ENCODE data around the gene CDC16. TPM values are rescaled to one million over a fixed set of nuclear protein-coding genes. Genes with fewer than 3 reads are reported as not detected.

CDC16 gene
- total and polyA plus RNA-seq, 2 of the 13 experiments (the other 11 are each of a cell fraction or from before 2014, with no cell fraction given), result 24.2 to 60.9 TPM

DNA sequence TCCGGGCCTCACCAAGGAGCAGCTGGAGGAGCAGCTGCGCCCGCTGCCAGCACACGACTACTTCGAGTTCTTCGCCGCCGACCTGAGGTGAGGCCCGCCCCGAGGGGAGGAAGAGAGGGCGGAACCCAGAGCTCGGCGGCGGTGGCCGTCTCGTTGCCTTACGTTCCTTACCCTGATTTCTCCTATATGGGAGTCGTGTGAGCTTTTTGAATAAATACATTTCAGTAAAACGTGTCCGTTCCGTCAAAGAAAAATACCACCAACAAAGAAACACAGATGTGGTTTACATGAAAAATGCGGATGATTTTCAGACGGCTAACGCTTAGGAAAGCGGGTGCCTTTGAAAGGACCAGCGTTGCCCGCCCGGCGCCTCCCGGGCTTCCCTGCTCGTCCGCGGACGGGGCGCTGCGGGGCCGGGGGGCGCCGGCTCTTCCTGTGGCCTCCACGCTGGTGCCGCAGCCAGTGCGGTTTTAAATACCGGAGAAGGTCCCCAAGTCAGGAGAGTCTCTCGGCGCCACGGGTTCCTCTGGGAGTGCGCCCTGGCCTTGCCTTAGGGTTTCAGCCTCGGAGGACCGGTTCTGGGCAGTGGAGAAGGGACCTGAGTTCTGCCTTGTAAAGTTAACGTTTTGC is 47.5 kb downstream of the CDC16 start (continued):
- TF ChIP-seq, protein P1, sequence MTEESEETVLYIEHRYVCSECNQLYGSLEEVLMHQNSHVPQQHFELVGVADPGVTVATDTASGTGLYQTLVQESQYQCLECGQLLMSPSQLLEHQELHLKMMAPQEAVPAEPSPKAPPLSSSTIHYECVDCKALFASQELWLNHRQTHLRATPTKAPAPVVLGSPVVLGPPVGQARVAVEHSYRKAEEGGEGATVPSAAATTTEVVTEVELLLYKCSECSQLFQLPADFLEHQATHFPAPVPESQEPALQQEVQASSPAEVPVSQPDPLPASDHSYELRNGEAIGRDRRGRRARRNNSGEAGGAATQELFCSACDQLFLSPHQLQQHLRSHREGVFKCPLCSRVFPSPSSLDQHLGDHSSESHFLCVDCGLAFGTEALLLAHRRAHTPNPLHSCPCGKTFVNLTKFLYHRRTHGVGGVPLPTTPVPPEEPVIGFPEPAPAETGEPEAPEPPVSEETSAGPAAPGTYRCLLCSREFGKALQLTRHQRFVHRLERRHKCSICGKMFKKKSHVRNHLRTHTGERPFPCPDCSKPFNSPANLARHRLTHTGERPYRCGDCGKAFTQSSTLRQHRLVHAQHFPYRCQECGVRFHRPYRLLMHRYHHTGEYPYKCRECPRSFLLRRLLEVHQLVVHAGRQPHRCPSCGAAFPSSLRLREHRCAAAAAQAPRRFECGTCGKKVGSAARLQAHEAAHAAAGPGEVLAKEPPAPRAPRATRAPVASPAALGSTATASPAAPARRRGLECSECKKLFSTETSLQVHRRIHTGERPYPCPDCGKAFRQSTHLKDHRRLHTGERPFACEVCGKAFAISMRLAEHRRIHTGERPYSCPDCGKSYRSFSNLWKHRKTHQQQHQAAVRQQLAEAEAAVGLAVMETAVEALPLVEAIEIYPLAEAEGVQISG (CRISPR knock-in tag; IDR thresholded peaks at IDR 0.05), result peak; percentile 7; the same call in 1 of the 2 replicates
- TF ChIP-seq HDAC1 (CRISPR knock-in tag; IDR thresholded peaks at IDR 0.05), result peak; percentile 17; the same call in 1 of the 2 replicates
- TF ChIP-seq, protein P2, sequence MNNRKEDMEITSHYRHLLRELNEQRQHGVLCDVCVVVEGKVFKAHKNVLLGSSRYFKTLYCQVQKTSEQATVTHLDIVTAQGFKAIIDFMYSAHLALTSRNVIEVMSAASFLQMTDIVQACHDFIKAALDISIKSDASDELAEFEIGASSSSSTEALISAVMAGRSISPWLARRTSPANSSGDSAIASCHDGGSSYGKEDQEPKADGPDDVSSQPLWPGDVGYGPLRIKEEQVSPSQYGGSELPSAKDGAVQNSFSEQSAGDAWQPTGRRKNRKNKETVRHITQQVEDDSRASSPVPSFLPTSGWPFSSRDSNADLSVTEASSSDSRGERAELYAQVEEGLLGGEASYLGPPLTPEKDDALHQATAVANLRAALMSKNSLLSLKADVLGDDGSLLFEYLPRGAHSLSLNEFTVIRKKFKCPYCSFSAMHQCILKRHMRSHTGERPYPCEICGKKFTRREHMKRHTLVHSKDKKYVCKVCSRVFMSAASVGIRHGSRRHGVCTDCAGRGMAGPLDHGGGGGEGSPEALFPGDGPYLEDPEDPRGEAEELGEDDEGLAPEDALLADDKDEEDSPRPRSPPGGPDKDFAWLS (CRISPR knock-in tag; IDR thresholded peaks at IDR 0.05; ENCODE audit: borderline replicate concordance), result no peak
- TF ChIP-seq ZNF746 (CRISPR knock-in tag; IDR thresholded peaks at IDR 0.05), result peak; percentile 64; the same call in 1 of the 2 replicates
- TF ChIP-seq ZNF343 (CRISPR knock-in tag; IDR thresholded peaks at IDR 0.05), result no peak
- peak; percentile 11 for TF ChIP-seq PHF8 (CRISPR knock-in tag; IDR thresholded peaks at IDR 0.05)
- TF ChIP-seq TEAD3 (CRISPR knock-in tag; optimal IDR thresholded peaks at IDR 0.05; ENCODE audit: borderline replicate concordance), result no peak
- no peak for TF ChIP-seq ZSCAN21 (CRISPR knock-in tag; IDR thresholded peaks at IDR 0.05; ENCODE audit: borderline replicate concordance)
- no peak for TF ChIP-seq JARID2 (CRISPR knock-in tag; IDR thresholded peaks at IDR 0.05; ENCODE audit: insufficient replicate concordance)
- peak; percentile 20 for TF ChIP-seq ASH2L (IDR thresholded peaks at IDR 0.05; ENCODE audit: insufficient read length, low read depth, low read length)
- no peak for TF ChIP-seq ZNF274 (CRISPR knock-in tag; IDR thresholded peaks at IDR 0.05)
- no peak for TF ChIP-seq ZBTB38 (CRISPR knock-in tag; IDR thresholded peaks at IDR 0.05)
- TF ChIP-seq BORCS8-MEF2B (CRISPR knock-in tag; IDR thresholded peaks at IDR 0.05), result no peak
- TF ChIP-seq SP2 (CRISPR knock-in tag; IDR thresholded peaks at IDR 0.05), result no peak
- TF ChIP-seq, protein P3, sequence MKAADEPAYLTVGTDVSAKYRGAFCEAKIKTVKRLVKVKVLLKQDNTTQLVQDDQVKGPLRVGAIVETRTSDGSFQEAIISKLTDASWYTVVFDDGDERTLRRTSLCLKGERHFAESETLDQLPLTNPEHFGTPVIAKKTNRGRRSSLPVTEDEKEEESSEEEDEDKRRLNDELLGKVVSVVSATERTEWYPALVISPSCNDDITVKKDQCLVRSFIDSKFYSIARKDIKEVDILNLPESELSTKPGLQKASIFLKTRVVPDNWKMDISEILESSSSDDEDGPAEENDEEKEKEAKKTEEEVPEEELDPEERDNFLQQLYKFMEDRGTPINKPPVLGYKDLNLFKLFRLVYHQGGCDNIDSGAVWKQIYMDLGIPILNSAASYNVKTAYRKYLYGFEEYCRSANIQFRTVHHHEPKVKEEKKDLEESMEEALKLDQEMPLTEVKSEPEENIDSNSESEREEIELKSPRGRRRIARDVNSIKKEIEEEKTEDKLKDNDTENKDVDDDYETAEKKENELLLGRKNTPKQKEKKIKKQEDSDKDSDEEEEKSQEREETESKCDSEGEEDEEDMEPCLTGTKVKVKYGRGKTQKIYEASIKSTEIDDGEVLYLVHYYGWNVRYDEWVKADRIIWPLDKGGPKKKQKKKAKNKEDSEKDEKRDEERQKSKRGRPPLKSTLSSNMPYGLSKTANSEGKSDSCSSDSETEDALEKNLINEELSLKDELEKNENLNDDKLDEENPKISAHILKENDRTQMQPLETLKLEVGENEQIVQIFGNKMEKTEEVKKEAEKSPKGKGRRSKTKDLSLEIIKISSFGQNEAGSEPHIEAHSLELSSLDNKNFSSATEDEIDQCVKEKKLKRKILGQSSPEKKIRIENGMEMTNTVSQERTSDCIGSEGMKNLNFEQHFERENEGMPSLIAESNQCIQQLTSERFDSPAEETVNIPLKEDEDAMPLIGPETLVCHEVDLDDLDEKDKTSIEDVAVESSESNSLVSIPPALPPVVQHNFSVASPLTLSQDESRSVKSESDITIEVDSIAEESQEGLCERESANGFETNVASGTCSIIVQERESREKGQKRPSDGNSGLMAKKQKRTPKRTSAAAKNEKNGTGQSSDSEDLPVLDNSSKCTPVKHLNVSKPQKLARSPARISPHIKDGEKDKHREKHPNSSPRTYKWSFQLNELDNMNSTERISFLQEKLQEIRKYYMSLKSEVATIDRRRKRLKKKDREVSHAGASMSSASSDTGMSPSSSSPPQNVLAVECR (CRISPR knock-in tag; IDR thresholded peaks at IDR 0.05; ENCODE audit: borderline replicate concordance), result peak; percentile 10; the same call in 1 of the 2 replicates
- no peak for TF ChIP-seq ZSCAN9 (CRISPR knock-in tag; IDR thresholded peaks at IDR 0.05; ENCODE audit: borderline replicate concordance)
- no peak for TF ChIP-seq ZNF788 (CRISPR knock-in tag; IDR thresholded peaks at IDR 0.05; ENCODE audit: borderline replicate concordance)
- TF ChIP-seq MIXL1 (CRISPR knock-in tag; IDR thresholded peaks at IDR 0.05), result no peak
- no peak for TF ChIP-seq EZH2 (conservative IDR thresholded peaks at IDR 0.05; ENCODE audit: low read depth, low read length)
- TF ChIP-seq MXD4 (CRISPR knock-in tag; IDR thresholded peaks at IDR 0.05), result no peak
- no peak for TF ChIP-seq SOX13 (IDR thresholded peaks at IDR 0.05)
- TF ChIP-seq SOX13 (CRISPR knock-in tag; conservative IDR thresholded peaks at IDR 0.05 in 1 of 2, IDR thresholded peaks at IDR 0.05 in 1 of 2), result peak in 1 of 2 experiments; percentile 5; a peak in 1 of 4 replicates
- no peak for TF ChIP-seq ZNF205 (CRISPR knock-in tag; IDR thresholded peaks at IDR 0.05)
